WTC11 (cell line): ENCODE measurements around the gene IL1RAPL2. TPM values are rescaled to one million over a fixed set of nuclear protein-coding genes. Genes with fewer than 3 reads are reported as not detected.

Source experiments
- ATAC-seq: fragments of 200-7000 bp; cut with Tn5 transposase; 2 replicates; pipeline ENCODE4 v1.10.0; 2021; ENCODE audit warnings: mild to moderate bottlenecking, moderate library complexity
- CTCF ChIA-PET: fragments of 300-600 bp; sonication (Branson Sonifier 250); formaldehyde crosslinking; loops from one replicate; lab custom pipeline; 2021; ENCODE audit warnings: antibody characterized with exemption; lab: Charles Lee
- POLR2A ChIA-PET: fragments of 350-600 bp; sonication (Branson Sonifier 250); formaldehyde crosslinking; loops from one replicate; lab custom pipeline; 2021; ENCODE audit warnings: antibody characterized with exemption; lab: Charles Lee
- DNase-seq: peaks from one replicate; pipeline ENCODE4 v3.0.0; 2021; ENCODE audit warnings: low spot score
- H3K27ac Mint-ChIP-seq: 2 replicates; pipeline ENCODE4 v1.8.0; 2021; ENCODE audit warnings: mixed read lengths
- H3K27me3 Mint-ChIP-seq: 2 replicates; pipeline ENCODE4 v1.8.0; 2021; ENCODE audit warnings: low read depth, mild to moderate bottlenecking, moderate library complexity, mixed read lengths
- H3K36me3 Mint-ChIP-seq: 2 replicates; pipeline ENCODE4 v1.8.0; 2021; ENCODE audit warnings: mixed read lengths
- H3K4me1 Mint-ChIP-seq: 2 replicates; pipeline ENCODE4 v1.8.0; 2022; ENCODE audit warnings: mixed read lengths
- H3K4me3 Mint-ChIP-seq: 2 replicates; pipeline ENCODE4 v1.8.0; 2021; ENCODE audit warnings: mild to moderate bottlenecking, moderate library complexity, mixed read lengths
- H3K9me3 Mint-ChIP-seq: 2 replicates; pipeline ENCODE4 v1.8.0; 2021; ENCODE audit warnings: mixed read lengths
- ATF1 ChIP-seq: sonication (generic); formaldehyde crosslinking; IDR thresholded peaks from 2 replicates; pipeline ENCODE4 v1.8.1; 2023; ENCODE audit warnings: mild to moderate bottlenecking, moderate library complexity, missing genetic modification reagents
- CBFB ChIP-seq: sonication (generic); formaldehyde crosslinking; IDR thresholded peaks from 2 replicates; pipeline ENCODE4 v1.8.1; 2022; ENCODE audit warnings: mild to moderate bottlenecking, low read depth, missing genetic modification reagents
- ETV6 ChIP-seq: sonication (generic); formaldehyde crosslinking; IDR thresholded peaks from 2 replicates; pipeline ENCODE4 v1.8.1; 2022; ENCODE audit warnings: mild to moderate bottlenecking, missing genetic modification reagents
- GTF2I ChIP-seq: fragments of 250-450 bp; sonication (Bioruptor Pico); conservative IDR thresholded peaks from 2 replicates; pipeline ENCODE4 v1.4.0; 2021; ENCODE audit warnings: mild to moderate bottlenecking
- JUN ChIP-seq: sonication (generic); formaldehyde crosslinking; IDR thresholded peaks from 2 replicates; pipeline ENCODE4 v1.8.0; 2023; ENCODE audit warnings: mild to moderate bottlenecking, missing genetic modification reagents
- MYBL2 ChIP-seq: sonication (generic); formaldehyde crosslinking; IDR thresholded peaks from 2 replicates; pipeline ENCODE4 v1.8.1; 2023; ENCODE audit warnings: mild to moderate bottlenecking, moderate library complexity, missing genetic modification reagents
- NFE2L1 ChIP-seq: sonication (generic); formaldehyde crosslinking; IDR thresholded peaks from 2 replicates; pipeline ENCODE4 v1.8.1; 2023; ENCODE audit warnings: missing genetic modification reagents
- RORB ChIP-seq: fragments of 250-450 bp; sonication (Bioruptor Pico); IDR thresholded peaks from 2 replicates; pipeline ENCODE4 v1.9.0; 2021; ENCODE audit warnings: mild to moderate bottlenecking
- SOX15 ChIP-seq: fragments of 250-450 bp; sonication (Bioruptor Pico); IDR thresholded peaks from 2 replicates; pipeline ENCODE4 v1.9.0; 2021; ENCODE audit warnings: mild to moderate bottlenecking
- TCF7 ChIP-seq: sonication (generic); formaldehyde crosslinking; IDR thresholded peaks from 2 replicates; pipeline ENCODE4 v1.8.0; 2022; ENCODE audit warnings: mild to moderate bottlenecking, low read depth, missing genetic modification reagents, moderate library complexity
- TEAD4 ChIP-seq: sonication (generic); formaldehyde crosslinking; IDR thresholded peaks from 2 replicates; pipeline ENCODE4 v1.8.0; 2022; ENCODE audit warnings: mild to moderate bottlenecking, missing genetic modification reagents
- ZNF138 ChIP-seq: sonication (generic); formaldehyde crosslinking; conservative IDR thresholded peaks from 2 replicates; pipeline ENCODE4 v1.8.1; 2022; ENCODE audit warnings: mild to moderate bottlenecking, moderate library complexity, missing genetic modification reagents
- ZNF423 ChIP-seq: fragments of 250-450 bp; sonication (Bioruptor Pico); IDR thresholded peaks from 2 replicates; pipeline ENCODE4 v2.1.2; 2022; ENCODE audit warnings: mild to moderate bottlenecking, moderate library complexity
- total RNA-seq: library from RNA; stranded (reverse); gene quantifications from 3 replicates; pipeline ENCODE4 v1.2.3, GENCODE V29; 2021
- TF ChIP-seq, protein P1 (sequence below): sonication (generic); formaldehyde crosslinking; IDR thresholded peaks from 2 replicates; pipeline ENCODE4 v1.8.0; 2023; ENCODE audit warnings: missing genetic modification reagents, mild to moderate bottlenecking, borderline replicate concordance
- TF ChIP-seq, protein P2 (sequence below): sonication (generic); formaldehyde crosslinking; IDR thresholded peaks from 2 replicates; pipeline ENCODE4 v1.8.1; 2023; ENCODE audit warnings: mild to moderate bottlenecking, missing genetic modification reagents
- TF ChIP-seq, protein P3 (sequence below): fragments of 250-450 bp; sonication (Bioruptor Pico); IDR thresholded peaks from 2 replicates; pipeline ENCODE4 v1.8.0; 2021; ENCODE audit warnings: mild to moderate bottlenecking
- TF ChIP-seq, protein P4 (sequence below): sonication (generic); formaldehyde crosslinking; IDR thresholded peaks from 2 replicates; pipeline ENCODE4 v1.8.1; 2023; ENCODE audit warnings: mild to moderate bottlenecking, missing genetic modification reagents
- TF ChIP-seq, protein P5 (sequence below): sonication (generic); formaldehyde crosslinking; IDR thresholded peaks from 2 replicates; pipeline ENCODE4 v1.8.1; 2022; ENCODE audit warnings: mild to moderate bottlenecking, moderate library complexity, missing genetic modification reagents
- TF ChIP-seq, protein P6 (sequence below): fragments of 250-450 bp; sonication (Bioruptor Pico); IDR thresholded peaks from 2 replicates; pipeline ENCODE4 v1.9.0; 2021; ENCODE audit warnings: mild to moderate bottlenecking
- TF ChIP-seq, protein P7 (sequence below): sonication (generic); formaldehyde crosslinking; IDR thresholded peaks from 2 replicates; pipeline ENCODE4 v1.8.1; 2023; ENCODE audit warnings: mild to moderate bottlenecking, missing genetic modification reagents, moderate library complexity
- TF ChIP-seq, protein P8 (sequence below): fragments of 200-600 bp; IDR thresholded peaks from 2 replicates; pipeline ENCODE4 v1.8.0; 2022; ENCODE audit warnings: antibody characterized with exemption

Gene IL1RAPL2
- total RNA-seq, 1 experiment from 2014 or later, result 0.09 TPM

DNA sequence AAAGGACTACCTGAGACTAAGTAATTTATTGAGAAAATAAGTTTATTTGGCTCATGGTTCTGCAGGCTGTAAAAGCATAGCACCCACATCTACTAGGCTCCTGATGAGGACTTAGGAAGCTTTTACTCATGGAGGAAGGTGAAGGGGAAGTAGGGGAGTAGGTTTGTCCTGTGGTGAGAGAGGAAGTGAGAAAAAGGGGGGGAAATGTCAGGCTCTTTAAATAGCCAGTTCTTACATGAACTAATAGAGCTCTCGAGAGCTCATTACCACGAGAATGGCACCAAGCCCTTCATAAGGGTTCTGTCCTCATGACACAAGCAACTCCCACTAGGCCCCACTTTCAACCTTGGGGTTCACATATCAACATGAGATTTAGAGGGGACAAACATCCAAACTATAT, 1130.9 kb downstream of the IL1RAPL2 start (continued):
- TF ChIP-seq, protein P1, sequence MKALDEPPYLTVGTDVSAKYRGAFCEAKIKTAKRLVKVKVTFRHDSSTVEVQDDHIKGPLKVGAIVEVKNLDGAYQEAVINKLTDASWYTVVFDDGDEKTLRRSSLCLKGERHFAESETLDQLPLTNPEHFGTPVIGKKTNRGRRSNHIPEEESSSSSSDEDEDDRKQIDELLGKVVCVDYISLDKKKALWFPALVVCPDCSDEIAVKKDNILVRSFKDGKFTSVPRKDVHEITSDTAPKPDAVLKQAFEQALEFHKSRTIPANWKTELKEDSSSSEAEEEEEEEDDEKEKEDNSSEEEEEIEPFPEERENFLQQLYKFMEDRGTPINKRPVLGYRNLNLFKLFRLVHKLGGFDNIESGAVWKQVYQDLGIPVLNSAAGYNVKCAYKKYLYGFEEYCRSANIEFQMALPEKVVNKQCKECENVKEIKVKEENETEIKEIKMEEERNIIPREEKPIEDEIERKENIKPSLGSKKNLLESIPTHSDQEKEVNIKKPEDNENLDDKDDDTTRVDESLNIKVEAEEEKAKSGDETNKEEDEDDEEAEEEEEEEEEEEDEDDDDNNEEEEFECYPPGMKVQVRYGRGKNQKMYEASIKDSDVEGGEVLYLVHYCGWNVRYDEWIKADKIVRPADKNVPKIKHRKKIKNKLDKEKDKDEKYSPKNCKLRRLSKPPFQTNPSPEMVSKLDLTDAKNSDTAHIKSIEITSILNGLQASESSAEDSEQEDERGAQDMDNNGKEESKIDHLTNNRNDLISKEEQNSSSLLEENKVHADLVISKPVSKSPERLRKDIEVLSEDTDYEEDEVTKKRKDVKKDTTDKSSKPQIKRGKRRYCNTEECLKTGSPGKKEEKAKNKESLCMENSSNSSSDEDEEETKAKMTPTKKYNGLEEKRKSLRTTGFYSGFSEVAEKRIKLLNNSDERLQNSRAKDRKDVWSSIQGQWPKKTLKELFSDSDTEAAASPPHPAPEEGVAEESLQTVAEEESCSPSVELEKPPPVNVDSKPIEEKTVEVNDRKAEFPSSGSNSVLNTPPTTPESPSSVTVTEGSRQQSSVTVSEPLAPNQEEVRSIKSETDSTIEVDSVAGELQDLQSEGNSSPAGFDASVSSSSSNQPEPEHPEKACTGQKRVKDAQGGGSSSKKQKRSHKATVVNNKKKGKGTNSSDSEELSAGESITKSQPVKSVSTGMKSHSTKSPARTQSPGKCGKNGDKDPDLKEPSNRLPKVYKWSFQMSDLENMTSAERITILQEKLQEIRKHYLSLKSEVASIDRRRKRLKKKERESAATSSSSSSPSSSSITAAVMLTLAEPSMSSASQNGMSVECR (CRISPR knock-in tag), result no peak
- TF ChIP-seq, protein P2, sequence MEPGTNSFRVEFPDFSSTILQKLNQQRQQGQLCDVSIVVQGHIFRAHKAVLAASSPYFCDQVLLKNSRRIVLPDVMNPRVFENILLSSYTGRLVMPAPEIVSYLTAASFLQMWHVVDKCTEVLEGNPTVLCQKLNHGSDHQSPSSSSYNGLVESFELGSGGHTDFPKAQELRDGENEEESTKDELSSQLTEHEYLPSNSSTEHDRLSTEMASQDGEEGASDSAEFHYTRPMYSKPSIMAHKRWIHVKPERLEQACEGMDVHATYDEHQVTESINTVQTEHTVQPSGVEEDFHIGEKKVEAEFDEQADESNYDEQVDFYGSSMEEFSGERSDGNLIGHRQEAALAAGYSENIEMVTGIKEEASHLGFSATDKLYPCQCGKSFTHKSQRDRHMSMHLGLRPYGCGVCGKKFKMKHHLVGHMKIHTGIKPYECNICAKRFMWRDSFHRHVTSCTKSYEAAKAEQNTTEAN (CRISPR knock-in tag), result no peak
- no peak for TF ChIP-seq SOX15 (CRISPR knock-in tag)
- TF ChIP-seq TCF7 (CRISPR knock-in tag), result no peak
- TF ChIP-seq, protein P3, sequence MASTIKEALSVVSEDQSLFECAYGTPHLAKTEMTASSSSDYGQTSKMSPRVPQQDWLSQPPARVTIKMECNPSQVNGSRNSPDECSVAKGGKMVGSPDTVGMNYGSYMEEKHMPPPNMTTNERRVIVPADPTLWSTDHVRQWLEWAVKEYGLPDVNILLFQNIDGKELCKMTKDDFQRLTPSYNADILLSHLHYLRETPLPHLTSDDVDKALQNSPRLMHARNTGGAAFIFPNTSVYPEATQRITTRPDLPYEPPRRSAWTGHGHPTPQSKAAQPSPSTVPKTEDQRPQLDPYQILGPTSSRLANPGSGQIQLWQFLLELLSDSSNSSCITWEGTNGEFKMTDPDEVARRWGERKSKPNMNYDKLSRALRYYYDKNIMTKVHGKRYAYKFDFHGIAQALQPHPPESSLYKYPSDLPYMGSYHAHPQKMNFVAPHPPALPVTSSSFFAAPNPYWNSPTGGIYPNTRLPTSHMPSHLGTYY (CRISPR knock-in tag), result no peak
- no peak for TF ChIP-seq ETV6
- TF ChIP-seq, protein P4, sequence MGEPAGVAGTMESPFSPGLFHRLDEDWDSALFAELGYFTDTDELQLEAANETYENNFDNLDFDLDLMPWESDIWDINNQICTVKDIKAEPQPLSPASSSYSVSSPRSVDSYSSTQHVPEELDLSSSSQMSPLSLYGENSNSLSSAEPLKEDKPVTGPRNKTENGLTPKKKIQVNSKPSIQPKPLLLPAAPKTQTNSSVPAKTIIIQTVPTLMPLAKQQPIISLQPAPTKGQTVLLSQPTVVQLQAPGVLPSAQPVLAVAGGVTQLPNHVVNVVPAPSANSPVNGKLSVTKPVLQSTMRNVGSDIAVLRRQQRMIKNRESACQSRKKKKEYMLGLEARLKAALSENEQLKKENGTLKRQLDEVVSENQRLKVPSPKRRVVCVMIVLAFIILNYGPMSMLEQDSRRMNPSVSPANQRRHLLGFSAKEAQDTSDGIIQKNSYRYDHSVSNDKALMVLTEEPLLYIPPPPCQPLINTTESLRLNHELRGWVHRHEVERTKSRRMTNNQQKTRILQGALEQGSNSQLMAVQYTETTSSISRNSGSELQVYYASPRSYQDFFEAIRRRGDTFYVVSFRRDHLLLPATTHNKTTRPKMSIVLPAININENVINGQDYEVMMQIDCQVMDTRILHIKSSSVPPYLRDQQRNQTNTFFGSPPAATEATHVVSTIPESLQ, result no peak

DNA sequence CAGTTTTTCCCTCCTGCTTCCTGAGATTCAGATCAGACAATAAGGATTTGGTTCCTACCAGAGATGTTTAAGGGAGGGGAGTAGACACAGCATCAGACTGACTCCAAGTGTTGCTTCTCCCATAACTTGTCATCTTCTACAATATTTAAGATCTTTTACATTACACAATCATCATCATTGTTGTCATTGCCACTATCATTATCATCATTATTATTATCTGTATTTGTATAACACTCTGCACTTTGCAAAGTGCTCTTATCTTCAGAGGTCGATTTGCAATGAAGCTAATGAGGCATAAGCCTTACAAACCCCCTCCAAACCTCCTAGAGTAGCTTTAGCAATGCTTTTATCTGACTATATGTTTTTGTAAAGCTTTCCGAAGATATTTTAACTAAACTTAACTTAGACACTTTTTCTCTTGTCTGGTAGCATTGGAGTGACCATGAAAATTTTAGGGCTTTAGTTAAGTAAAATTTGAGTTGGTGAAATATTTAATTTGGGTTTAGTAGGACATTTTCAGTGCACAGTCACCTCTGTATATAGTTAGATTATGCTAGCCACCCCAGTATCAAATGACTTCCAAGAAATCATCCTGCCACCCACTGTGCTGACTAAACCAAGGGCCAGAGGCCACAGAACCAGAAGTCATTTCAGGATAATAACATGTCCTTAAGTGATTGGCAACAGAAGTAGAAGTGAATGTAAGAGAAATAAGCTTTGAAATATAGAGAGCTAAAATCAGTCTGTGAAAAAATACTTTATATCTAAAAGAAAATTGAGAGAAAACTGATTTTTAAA, 1132.2 kb downstream of the IL1RAPL2 start:
- ChIA-PET CTCF (no interaction called here), POLR2A (no interaction called here)
- Mint-ChIP-seq H3K4me1 (peaks cover 38% of the 10 kb centered on the region), H3K27ac (no peak overlapping the region), H3K4me3 (no peak overlapping the region), H3K36me3 (no peaks in the 10 kb centered on the region), H3K9me3 (peaks cover 4% of the 10 kb centered on the region), H3K27me3 (no peaks in the 10 kb centered on the region)
- TF ChIP-seq, protein P5, sequence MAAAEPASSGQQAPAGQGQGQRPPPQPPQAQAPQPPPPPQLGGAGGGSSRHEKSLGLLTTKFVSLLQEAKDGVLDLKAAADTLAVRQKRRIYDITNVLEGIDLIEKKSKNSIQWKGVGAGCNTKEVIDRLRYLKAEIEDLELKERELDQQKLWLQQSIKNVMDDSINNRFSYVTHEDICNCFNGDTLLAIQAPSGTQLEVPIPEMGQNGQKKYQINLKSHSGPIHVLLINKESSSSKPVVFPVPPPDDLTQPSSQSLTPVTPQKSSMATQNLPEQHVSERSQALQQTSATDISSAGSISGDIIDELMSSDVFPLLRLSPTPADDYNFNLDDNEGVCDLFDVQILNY, result no peak
- TF ChIP-seq MYBL2, result no peak
- no peak for TF ChIP-seq CBFB (CRISPR knock-in tag)
- no peak for TF ChIP-seq TEAD4
- TF ChIP-seq ATF1 (CRISPR knock-in tag), result no peak
- TF ChIP-seq ZNF138 (CRISPR knock-in tag), result no peak
- TF ChIP-seq JUN (CRISPR knock-in tag), result no peak
- TF ChIP-seq, protein P6, sequence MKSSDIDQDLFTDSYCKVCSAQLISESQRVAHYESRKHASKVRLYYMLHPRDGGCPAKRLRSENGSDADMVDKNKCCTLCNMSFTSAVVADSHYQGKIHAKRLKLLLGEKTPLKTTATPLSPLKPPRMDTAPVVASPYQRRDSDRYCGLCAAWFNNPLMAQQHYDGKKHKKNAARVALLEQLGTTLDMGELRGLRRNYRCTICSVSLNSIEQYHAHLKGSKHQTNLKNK (CRISPR knock-in tag), result no peak
- no peak for TF ChIP-seq ZNF423 (CRISPR knock-in tag)
- TF ChIP-seq RORB (CRISPR knock-in tag), result no peak
- TF ChIP-seq, protein P7, sequence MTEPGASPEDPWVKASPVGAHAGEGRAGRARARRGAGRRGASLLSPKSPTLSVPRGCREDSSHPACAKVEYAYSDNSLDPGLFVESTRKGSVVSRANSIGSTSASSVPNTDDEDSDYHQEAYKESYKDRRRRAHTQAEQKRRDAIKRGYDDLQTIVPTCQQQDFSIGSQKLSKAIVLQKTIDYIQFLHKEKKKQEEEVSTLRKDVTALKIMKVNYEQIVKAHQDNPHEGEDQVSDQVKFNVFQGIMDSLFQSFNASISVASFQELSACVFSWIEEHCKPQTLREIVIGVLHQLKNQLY (CRISPR knock-in tag), result no peak
- TF ChIP-seq, protein P8, sequence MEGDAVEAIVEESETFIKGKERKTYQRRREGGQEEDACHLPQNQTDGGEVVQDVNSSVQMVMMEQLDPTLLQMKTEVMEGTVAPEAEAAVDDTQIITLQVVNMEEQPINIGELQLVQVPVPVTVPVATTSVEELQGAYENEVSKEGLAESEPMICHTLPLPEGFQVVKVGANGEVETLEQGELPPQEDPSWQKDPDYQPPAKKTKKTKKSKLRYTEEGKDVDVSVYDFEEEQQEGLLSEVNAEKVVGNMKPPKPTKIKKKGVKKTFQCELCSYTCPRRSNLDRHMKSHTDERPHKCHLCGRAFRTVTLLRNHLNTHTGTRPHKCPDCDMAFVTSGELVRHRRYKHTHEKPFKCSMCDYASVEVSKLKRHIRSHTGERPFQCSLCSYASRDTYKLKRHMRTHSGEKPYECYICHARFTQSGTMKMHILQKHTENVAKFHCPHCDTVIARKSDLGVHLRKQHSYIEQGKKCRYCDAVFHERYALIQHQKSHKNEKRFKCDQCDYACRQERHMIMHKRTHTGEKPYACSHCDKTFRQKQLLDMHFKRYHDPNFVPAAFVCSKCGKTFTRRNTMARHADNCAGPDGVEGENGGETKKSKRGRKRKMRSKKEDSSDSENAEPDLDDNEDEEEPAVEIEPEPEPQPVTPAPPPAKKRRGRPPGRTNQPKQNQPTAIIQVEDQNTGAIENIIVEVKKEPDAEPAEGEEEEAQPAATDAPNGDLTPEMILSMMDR, result no peak
- no peak for TF ChIP-seq GTF2I (CRISPR knock-in tag)
- no peak for TF ChIP-seq NFE2L1 (CRISPR knock-in tag)
- ATAC-seq (no peak), DNase-seq (no peak)
